ENCODE measurements around the gene SHC3. TPM values are rescaled to one million over a fixed set of nuclear protein-coding genes. Genes with fewer than 3 reads are reported as not detected.

SHC3 gene
- total and polyA plus RNA-seq, 8 donors = 0.15 to 1.7 (median 1.0) TPM

DNA sequence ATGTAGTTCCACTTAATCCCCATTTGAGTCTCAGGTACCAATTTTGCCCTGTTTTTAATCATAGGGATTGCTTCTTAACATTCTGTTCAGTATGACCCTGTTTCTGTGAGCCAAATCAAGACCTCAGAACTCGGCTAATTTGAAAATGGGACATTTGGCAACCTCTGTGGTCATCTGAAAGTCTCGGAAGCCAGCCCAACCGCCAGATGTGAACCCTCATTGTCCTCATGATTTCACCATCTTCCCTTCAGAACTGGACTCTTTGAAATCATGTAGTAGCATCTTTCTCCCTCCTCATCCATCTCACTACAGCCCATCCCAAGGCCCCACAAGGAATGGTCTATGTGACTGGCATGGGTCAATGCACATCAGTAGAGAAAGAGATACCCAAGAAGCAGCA, 98.4 kb downstream of the SHC3 start:
- Histone ChIP-seq H3K9me3 (no peaks in the 10 kb centered on the region), H3K4me1 (no peaks in the 10 kb centered on the region), H3K27me3 (no peaks in the 10 kb centered on the region), H3K36me3 (no peaks in the 10 kb centered on the region), H3K4me3 (no peak overlapping the region), H3K27ac (peak overlapping the region in 3 of 5 donors; percentile 36 to 63 (median 42))
- WGBS, 5 donors = 63 to 82% (median 72%) methylated on average over 3 of the region's 3 CpGs
- DNase-seq = peak; percentile 40 to 42
- intact Hi-C loops (cut with DNase I; ENCODE audit: low total_unique reads) = no loop called here
- TF ChIP-seq POLR2AphosphoS5 (IDR thresholded peaks at IDR 0.05) = peak; percentile 23 to 44 (median 44)
- no peak for TF ChIP-seq POLR2A (IDR thresholded peaks at IDR 0.05)
- no peak for TF ChIP-seq EP300 (IDR thresholded peaks at IDR 0.05)

DNA sequence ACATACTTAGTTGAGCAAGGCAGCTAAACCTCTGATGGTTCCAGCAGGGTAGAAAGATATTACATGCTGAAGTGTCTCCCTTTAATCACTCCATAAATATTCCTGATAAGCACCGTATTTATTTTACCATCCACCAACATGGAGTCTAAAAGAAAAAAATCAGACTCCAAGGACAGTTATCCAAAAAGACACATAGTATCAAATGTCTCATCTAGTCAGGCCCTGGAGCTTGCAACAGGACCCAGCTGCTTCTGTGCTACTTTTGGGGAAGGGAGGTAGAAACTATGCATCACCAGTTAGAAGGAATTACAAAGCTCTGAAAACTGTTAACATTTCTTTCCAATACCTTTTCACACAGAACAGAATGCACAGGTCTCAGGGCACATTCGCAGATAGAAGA, 99.2 kb downstream of the SHC3 start:
- TF ChIP-seq EP300 (IDR thresholded peaks at IDR 0.05) (no peak), POLR2A (IDR thresholded peaks at IDR 0.05) (no peak), POLR2AphosphoS5 (IDR thresholded peaks at IDR 0.05) (no peak)
- TF ChIP-seq, protein P1, sequence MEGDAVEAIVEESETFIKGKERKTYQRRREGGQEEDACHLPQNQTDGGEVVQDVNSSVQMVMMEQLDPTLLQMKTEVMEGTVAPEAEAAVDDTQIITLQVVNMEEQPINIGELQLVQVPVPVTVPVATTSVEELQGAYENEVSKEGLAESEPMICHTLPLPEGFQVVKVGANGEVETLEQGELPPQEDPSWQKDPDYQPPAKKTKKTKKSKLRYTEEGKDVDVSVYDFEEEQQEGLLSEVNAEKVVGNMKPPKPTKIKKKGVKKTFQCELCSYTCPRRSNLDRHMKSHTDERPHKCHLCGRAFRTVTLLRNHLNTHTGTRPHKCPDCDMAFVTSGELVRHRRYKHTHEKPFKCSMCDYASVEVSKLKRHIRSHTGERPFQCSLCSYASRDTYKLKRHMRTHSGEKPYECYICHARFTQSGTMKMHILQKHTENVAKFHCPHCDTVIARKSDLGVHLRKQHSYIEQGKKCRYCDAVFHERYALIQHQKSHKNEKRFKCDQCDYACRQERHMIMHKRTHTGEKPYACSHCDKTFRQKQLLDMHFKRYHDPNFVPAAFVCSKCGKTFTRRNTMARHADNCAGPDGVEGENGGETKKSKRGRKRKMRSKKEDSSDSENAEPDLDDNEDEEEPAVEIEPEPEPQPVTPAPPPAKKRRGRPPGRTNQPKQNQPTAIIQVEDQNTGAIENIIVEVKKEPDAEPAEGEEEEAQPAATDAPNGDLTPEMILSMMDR (IDR thresholded peaks at IDR 0.05) = no peak
- H3K4me3 ChIP-seq = no peak overlapping the region
- intact Hi-C loops (cut with DNase I; ENCODE audit: low total_unique reads) = no loop called here
- H3K27ac ChIP-seq = peak overlapping the region in 3 of 5 donors; percentile 36 to 63 (median 42)
- H3K27me3 ChIP-seq = no peaks in the 10 kb centered on the region
- WGBS, 5 donors = 55 to 67% (median 64%) methylated on average over 2 of the region's 2 CpGs
- no peaks in the 10 kb centered on the region for H3K36me3 ChIP-seq
- DNase-seq = no peak
- H3K9me3 ChIP-seq = no peaks in the 10 kb centered on the region
- no peaks in the 10 kb centered on the region for H3K4me1 ChIP-seq

DNA sequence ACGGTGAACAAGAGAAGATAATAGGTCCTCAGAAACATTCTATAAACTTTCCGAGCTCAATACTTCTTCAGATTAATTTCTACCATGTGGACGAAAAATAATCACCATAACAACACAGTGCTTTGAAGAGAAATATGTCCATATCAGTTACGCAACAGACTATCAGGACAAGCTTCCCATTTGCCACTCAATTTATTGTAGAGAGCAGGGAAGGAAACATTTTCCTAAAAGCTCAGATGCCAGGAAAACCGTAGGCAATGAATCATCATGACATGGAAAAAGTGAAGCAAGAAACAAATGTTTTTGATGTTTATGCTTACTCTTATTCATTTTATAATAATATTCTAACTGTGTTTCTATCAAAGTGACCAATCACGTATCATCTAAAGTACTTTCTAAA, 99.8 kb downstream of the SHC3 start:
- Histone ChIP-seq H3K27me3 (no peaks in the 10 kb centered on the region), H3K27ac (peak overlapping the region in 2 of 5 donors; percentile 42 to 63), H3K36me3 (no peaks in the 10 kb centered on the region), H3K4me3 (no peak overlapping the region), H3K4me1 (no peaks in the 10 kb centered on the region), H3K9me3 (no peaks in the 10 kb centered on the region)
- 59 to 77% (median 75%) methylated on average over 6 of the region's 6 CpGs for WGBS, 5 donors
- DNase-seq = peak in 1 of 2 donors; percentile 6
- intact Hi-C loops (cut with DNase I; ENCODE audit: low total_unique reads) = no loop called here
- no peak for TF ChIP-seq POLR2A (IDR thresholded peaks at IDR 0.05)
- no peak for TF ChIP-seq EP300 (IDR thresholded peaks at IDR 0.05)
- TF ChIP-seq POLR2AphosphoS5 (IDR thresholded peaks at IDR 0.05) = peak in 2 of 3 donors; percentile 28 to 37
- TF ChIP-seq, protein P1 (IDR thresholded peaks at IDR 0.05) = no peak

DNA sequence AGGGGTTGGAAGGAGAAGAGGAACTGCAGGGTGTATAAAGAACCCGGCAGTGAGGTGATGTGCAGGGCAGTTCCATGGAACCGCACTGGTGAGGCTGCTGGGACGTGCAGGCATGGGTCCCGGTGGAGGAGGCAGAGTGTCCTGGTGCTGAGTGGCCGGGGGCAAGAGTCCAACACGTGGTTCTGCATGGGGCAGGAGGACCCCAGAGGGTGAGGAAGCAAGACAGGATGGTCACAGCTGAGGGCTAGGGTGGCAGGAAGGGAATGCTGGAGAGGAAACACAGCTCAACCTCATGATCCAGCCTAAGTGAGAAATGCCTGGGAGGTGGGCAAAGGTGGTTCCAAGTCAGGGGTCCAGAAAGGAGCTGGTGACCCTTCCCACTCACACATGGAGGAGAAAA, 100.2 kb downstream of the SHC3 start:
- peak overlapping the region in 2 of 5 donors; percentile 27 to 42 for H3K27ac ChIP-seq
- WGBS, 5 donors = 73 to 88% (median 84%) methylated on average over 6 of the region's 6 CpGs

DNA sequence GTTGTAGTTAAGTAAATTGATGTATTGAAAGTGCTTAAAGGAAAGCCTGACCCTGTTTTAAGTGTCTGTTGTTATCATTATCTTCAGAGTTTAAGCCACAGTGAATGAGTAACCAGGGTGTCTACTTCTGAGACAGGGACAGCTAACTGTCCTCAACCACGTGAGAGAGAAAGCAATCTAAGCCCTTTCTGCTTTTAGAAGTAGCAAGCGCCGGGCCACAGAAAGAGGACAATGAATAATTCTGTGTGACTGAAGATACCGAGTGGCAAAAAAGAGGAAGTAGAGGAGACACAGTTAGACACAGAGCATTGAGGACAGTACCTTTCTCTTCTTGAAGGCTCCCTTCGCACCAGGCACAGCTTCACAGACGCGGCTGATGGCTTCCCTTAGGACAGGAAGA, 101.1 kb downstream of the SHC3 start:
- Histone ChIP-seq H3K4me1 (no peaks in the 10 kb centered on the region), H3K27me3 (no peaks in the 10 kb centered on the region), H3K4me3 (no peak overlapping the region), H3K36me3 (no peaks in the 10 kb centered on the region), H3K27ac (no peak overlapping the region), H3K9me3 (no peaks in the 10 kb centered on the region)
- WGBS, 5 donors = 49 to 66% (median 59%) methylated on average over 7 of the region's 7 CpGs
- TF ChIP-seq EP300 (IDR thresholded peaks at IDR 0.05) (no peak), POLR2A (IDR thresholded peaks at IDR 0.05) (no peak), POLR2AphosphoS5 (IDR thresholded peaks at IDR 0.05) (no peak)
- TF ChIP-seq, protein P1 (IDR thresholded peaks at IDR 0.05) = no peak
- intact Hi-C loops (cut with DNase I; ENCODE audit: low total_unique reads) = no loop called here
- DNase-seq = no peak

More for the DNA sequence above, 100.2 kb downstream of the SHC3 start:
- no peaks in the 10 kb centered on the region for H3K36me3 ChIP-seq
- no peak for TF ChIP-seq POLR2A (IDR thresholded peaks at IDR 0.05)
- no peak for TF ChIP-seq POLR2AphosphoS5 (IDR thresholded peaks at IDR 0.05)
- TF ChIP-seq, protein P1 (IDR thresholded peaks at IDR 0.05) = no peak
- TF ChIP-seq EP300 (IDR thresholded peaks at IDR 0.05) = no peak
- no peaks in the 10 kb centered on the region for H3K27me3 ChIP-seq
- intact Hi-C loops (cut with DNase I; ENCODE audit: low total_unique reads) = no loop called here
- H3K4me1 ChIP-seq = no peaks in the 10 kb centered on the region
- DNase-seq = no peak
- H3K9me3 ChIP-seq = no peaks in the 10 kb centered on the region
- no peak overlapping the region for H3K4me3 ChIP-seq

Data from stomach (tissue), 9 donors.